ENCODE data around the gene TK1. TPM values are rescaled to one million over a fixed set of nuclear protein-coding genes. Genes with fewer than 3 reads are reported as not detected.
"Not testable (repeated sequence)": the region's sequence is repeated elsewhere in the genome, so short reads cannot be mapped to it uniquely, and the experiment has no call there.

TK1 gene
- total RNA-seq, 2 experiments from 2014 or later = 175 to 179 TPM

DNA sequence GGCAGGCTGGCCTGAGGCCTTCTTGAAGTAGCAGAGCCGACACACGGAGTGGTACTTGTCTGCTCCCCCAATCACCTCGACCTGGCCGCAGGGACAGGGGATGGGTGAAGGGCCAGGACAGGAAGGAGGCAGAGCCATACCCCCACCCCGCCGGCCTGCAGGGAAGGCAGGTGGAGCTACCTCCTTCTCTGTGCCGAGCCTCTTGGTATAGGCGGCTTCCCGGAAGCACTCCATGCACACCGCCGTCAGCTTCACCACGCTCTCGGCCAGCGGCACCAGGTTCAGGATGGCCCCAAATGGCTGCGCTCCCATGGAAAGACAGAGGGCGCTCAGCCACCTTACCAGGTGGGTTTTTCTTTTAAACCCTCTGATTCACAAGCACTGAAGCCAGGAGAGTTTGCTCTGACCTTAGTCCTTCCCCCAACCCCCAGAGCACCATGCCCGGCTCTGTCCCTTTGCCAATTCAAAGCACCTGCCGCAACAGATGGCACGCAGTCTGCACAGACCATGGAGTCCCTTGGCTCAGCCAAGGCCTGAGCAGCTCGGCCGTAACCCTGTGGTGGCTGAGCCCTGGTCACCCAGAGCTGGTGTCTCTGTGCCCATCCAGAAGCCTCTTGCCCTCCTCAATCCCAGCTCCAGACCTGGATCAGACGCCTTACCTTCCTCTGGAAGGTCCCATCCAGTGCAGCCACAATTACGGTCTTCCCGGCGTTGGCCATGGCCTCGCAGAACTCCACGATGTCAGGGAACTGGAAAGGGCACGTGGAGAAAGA, 11.8 kb downstream of the TK1 start:
- H3K36me3 Mint-ChIP-seq (ENCODE audit: low read depth) = peaks cover 68% of the 10 kb centered on the region
- no peaks in the 10 kb centered on the region for H3K27me3 Mint-ChIP-seq
- ATAC-seq = no peak
- no peak for TF ChIP-seq CTCF (IDR thresholded peaks at IDR 0.05)
- CTCF ChIA-PET = interaction anchor here (1.1 to 3.9 kb wide), 12 partner anchors 8 to 90 kb away, joined by 3 to 31 read pairs (median 8); partner anchors contain the start of genes AFMID and TK1
- peaks cover 49% of the 10 kb centered on the region for H3K4me1 Mint-ChIP-seq (ENCODE audit: low read depth)
- H3K9me3 Mint-ChIP-seq = no peaks in the 10 kb centered on the region
- POLR2A ChIA-PET = interaction anchor here (0.7 to 10.2 kb wide), 14 partner anchors 10 to 152 kb away, joined by 3 to 100 read pairs (median 5); partner anchors contain the start of genes AFMID, TK1 and TMC8
- DNase-seq = no peak
- intact Hi-C loops (cut with micrococcal nuclease) = no loop called here
- H3K4me3 Mint-ChIP-seq = no peak overlapping the region
- no peak overlapping the region for H3K27ac Mint-ChIP-seq

DNA sequence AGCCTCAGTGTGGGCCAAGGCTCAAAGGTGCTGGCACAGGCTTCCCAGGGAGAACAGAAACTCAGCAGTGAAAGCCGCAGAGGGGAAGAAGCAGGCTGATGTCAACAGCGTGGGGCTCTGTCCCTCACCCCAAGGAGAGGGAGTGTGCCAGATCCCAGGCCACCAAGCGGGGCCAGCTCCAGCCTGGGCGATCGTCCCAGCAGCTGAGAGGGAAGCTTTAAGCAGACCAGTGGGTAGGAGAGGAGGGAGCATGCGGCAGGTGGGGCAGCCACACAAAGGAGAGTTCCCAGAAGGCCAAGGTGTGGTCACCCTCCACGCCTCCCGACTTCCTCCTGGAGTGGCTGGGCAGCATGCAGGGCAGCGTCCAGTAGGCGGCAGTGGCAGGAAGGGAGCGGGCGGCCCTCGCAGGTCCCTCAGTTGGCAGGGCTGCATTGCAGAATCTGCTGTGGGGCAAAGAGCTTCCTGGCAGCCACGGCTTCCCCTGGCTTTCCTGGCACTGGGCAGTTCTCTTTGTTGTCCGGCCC, 12.4 kb downstream of the TK1 start:
- Mint-ChIP-seq H3K4me3 (no peak overlapping the region), H3K36me3 (ENCODE audit: low read depth) (peaks cover 62% of the 10 kb centered on the region), H3K4me1 (ENCODE audit: low read depth) (peaks cover 56% of the 10 kb centered on the region), H3K27me3 (no peaks in the 10 kb centered on the region), H3K9me3 (no peaks in the 10 kb centered on the region), H3K27ac (no peak overlapping the region)
- no peak for TF ChIP-seq CTCF (IDR thresholded peaks at IDR 0.05)
- ChIA-PET CTCF (interaction anchor here (1.1 to 3.9 kb wide), 5 partner anchors 10 to 89 kb away, joined by 3 to 29 read pairs (median 17); partner anchors contain the start of genes AFMID and TK1), POLR2A (interaction anchor here (0.7 to 10.2 kb wide), 13 partner anchors 10 to 152 kb away, joined by 3 to 100 read pairs (median 5); partner anchors contain the start of genes AFMID, TK1 and TMC8)
- intact Hi-C loops (cut with micrococcal nuclease) = no loop called here
- DNase-seq = no peak
- no peak for ATAC-seq

DNA sequence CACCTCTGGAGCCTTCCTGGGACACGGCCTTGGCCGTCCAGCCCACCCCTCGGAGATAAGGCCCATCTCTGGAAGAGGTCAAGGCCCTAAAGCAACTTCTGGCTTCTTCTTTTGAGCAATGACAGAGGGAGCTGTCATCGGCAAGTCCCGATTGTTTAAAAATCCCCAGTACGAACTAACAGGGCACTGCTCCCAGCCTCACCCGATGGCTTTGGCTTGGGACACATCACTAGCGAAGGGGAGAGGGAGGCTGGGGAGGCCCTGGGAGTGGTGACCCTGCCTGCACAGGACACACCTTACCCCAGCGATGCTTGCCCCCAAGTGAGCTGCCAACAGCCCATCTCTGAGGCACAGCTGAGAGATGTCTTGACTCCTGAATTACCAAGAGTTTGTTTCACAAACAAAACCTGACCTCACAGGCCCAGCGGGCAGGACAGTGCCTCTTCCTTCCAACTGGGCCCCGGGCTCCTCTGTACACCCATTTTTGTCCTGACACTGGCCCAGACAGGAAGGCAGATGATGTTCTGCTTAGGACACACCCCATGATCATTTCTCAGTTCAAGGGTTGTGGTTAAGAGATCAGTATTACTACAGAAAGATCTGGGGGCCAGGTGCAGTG, 13.6 kb downstream of the TK1 start:
- no peak for DNase-seq
- no peak overlapping the region for H3K4me3 Mint-ChIP-seq
- peaks cover 50% of the 10 kb centered on the region for H3K36me3 Mint-ChIP-seq (ENCODE audit: low read depth)
- POLR2A ChIA-PET = interaction anchor here (0.6 to 10.2 kb wide), 8 partner anchors 8 to 48 kb away, joined by 3 to 100 read pairs (median 6); partner anchors contain the start of genes AFMID, TK1 and TMC8
- peaks cover 57% of the 10 kb centered on the region for H3K4me1 Mint-ChIP-seq (ENCODE audit: low read depth)
- no peak for TF ChIP-seq CTCF (IDR thresholded peaks at IDR 0.05)
- no peaks in the 10 kb centered on the region for H3K27me3 Mint-ChIP-seq
- ATAC-seq = peak; percentile 27
- peak overlapping the region; percentile 81 for H3K27ac Mint-ChIP-seq
- CTCF ChIA-PET = interaction anchor here (1.3 kb wide), 1 partner anchor 36 kb away, joined by 4 read pairs; no protein-coding TSS in a partner anchor
- intact Hi-C loops (cut with micrococcal nuclease) = no loop called here
- H3K9me3 Mint-ChIP-seq = no peaks in the 10 kb centered on the region

DNA sequence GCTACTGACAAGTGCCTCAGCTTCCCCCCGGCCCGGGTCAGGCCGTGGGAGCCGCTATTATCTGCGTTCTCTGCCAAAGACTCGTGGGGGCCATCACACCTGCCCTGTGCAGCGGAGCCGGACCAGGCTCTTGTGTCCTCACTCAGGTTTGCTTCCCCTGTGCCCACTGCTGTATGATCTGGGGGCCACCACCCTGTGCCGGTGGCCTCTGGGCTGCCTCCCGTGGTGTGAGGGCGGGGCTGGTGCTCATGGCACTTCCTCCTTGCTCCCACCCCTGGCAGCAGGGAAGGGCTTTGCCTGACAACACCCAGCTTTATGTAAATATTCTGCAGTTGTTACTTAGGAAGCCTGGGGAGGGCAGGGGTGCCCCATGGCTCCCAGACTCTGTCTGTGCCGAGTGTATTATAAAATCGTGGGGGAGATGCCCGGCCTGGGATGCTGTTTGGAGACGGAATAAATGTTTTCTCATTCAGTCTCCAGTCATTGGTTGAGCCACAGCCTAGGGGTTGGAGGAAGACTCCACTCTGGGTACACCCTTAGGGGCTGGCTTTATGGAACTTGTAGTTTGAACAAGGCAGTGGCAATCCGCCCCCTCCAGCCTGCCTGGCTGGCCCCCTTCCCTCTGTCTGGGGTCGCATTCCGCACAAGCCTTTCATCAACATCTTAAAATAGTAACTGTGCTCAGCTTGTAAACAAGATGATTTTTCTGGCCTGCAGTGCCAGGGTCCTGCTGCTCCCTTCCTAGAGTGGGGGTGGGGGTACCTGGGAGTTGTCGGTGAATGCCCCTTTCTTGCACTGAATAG, 14.4 kb downstream of the TK1 start:
- H3K27me3 Mint-ChIP-seq = no peaks in the 10 kb centered on the region
- peak overlapping the region; percentile 81 for H3K27ac Mint-ChIP-seq
- TF ChIP-seq CTCF (IDR thresholded peaks at IDR 0.05) = no peak
- no peak overlapping the region for H3K4me3 Mint-ChIP-seq
- no peaks in the 10 kb centered on the region for H3K9me3 Mint-ChIP-seq
- intact Hi-C loops (cut with micrococcal nuclease) = no loop called here
- ATAC-seq (no peak), DNase-seq (no peak)
- peaks cover 50% of the 10 kb centered on the region for H3K36me3 Mint-ChIP-seq (ENCODE audit: low read depth)
- H3K4me1 Mint-ChIP-seq (ENCODE audit: low read depth) = peaks cover 57% of the 10 kb centered on the region
- ChIA-PET CTCF (no interaction called here), POLR2A (interaction anchor here (0.6 to 10.2 kb wide), 13 partner anchors 9 to 49 kb away, joined by 3 to 100 read pairs (median 4); partner anchors contain the start of genes AFMID, TK1 and TMC8)

- POLR2A ChIA-PET = interaction anchor here (0.9 to 10.2 kb wide), 10 partner anchors 9 to 47 kb away, joined by 3 to 100 read pairs (median 4); partner anchors contain the start of genes AFMID, TK1 and TMC8
These were observed 15.1 kb downstream of the TK1 start for GRCh38 chr17:78171591-78172248.

More at GRCh38 chr17:78171591-78172248, 15.1 kb downstream of the TK1 start:
- intact Hi-C loops (cut with micrococcal nuclease); DNase-seq; H3K27me3 Mint-ChIP-seq; ATAC-seq; H3K9me3 Mint-ChIP-seq; H3K4me3 Mint-ChIP-seq: not testable (repeated sequence)
- Mint-ChIP-seq H3K4me1 (ENCODE audit: low read depth) (peaks cover 52% of the 10 kb centered on the region), H3K36me3 (ENCODE audit: low read depth) (peaks cover 46% of the 10 kb centered on the region), H3K27ac (peak overlapping the region; percentile 52)
- CTCF ChIA-PET = interaction anchor here (1.2 kb wide), 1 partner anchor 88 kb away, joined by 3 read pairs; no protein-coding TSS in a partner anchor

Data from activated CD8-positive, alpha-beta T cell treated with anti-CD3 and anti-CD28 coated beads for 36 hours (primary cell).